Gastroesophageal sphincter (tissue), 4 donors: Measurements from ENCODE around the gene KLF5. TPM values are rescaled to one million over a fixed set of nuclear protein-coding genes. Genes with fewer than 3 reads are reported as not detected.

Experiments used
- ATAC-seq: fragments of 150-250 bp; one replicate; pipeline ENCODE4 v1.9.1; 2016; ENCODE audit warnings: mild to moderate bottlenecking, moderate library complexity
- H3K27ac ChIP-seq, 4 donors: fragments of 200-600 bp; sonication (generic) in 3 of 4; 1 replicate in 3 of 4; 2 replicates in 1 of 4; pipeline ENCODE4 v1.5.1; 2016 to 2019
- H3K27me3 ChIP-seq: fragments of 200-600 bp; sonication (generic); one replicate; pipeline ENCODE4 v1.5.1; 2019
- H3K36me3 ChIP-seq, 2 donors: fragments of 200-600 bp; sonication (generic); one replicate each; pipeline ENCODE4 v1.5.1; 2019; ENCODE audit warnings: control low read depth in 1 of 2
- H3K4me1 ChIP-seq, 3 donors: fragments of 200-600 bp; sonication (generic); 1 replicate in 2 of 3; 2 replicates in 1 of 3; pipeline ENCODE4 v1.5.1; 2016 to 2019; ENCODE audit warnings: control low read depth in 2 of 3
- H3K4me3 ChIP-seq, 2 donors: fragments of 200-600 bp; sonication (generic); one replicate each; pipeline ENCODE4 v1.5.1; 2019; ENCODE audit warnings: mild to moderate bottlenecking in 1 of 2, moderate library complexity in 1 of 2
- H3K9me3 ChIP-seq, 3 donors: fragments of 200-600 bp; sonication (generic); one replicate each; pipeline ENCODE4 v1.5.1; 2017 to 2019; ENCODE audit warnings: control low read depth in 2 of 3
- EP300 ChIP-seq: sonication (generic); formaldehyde crosslinking; IDR thresholded peaks from one replicate; pipeline ENCODE4 v1.6.1; 2017; ENCODE audit warnings: antibody characterized with exemption, mild to moderate bottlenecking
- POLR2A ChIP-seq, 2 donors: fragments of 450-650 bp; IDR thresholded peaks; one replicate each; pipeline ENCODE4 v1.6.1; 2017; ENCODE audit warnings: antibody characterized with exemption in 2 of 2, mild to moderate bottlenecking in 2 of 2, moderate library complexity in 1 of 2
- POLR2AphosphoS5 ChIP-seq: sonication (generic); formaldehyde crosslinking; IDR thresholded peaks from one replicate; pipeline ENCODE4 v1.6.1; 2017; ENCODE audit warnings: antibody characterized with exemption
- WGBS, 2 donors: methylation state at CpG; one replicate each; pipeline ENCODE4 v1.1.5; 2018; ENCODE audit warnings: low coverage in 1 of 2; 5-methylcytosine and 5-hydroxymethylcytosine counted together
- total RNA-seq, 4 donors: library from RNA; depleted of rRNA; stranded (reverse); fragments of >200 nt; gene quantifications; one replicate each; pipeline ENCODE4 v1.1.0, GENCODE V29; 2016
- TF ChIP-seq, protein P1 (sequence below), 4 experiments: fragments of 200-600 bp in 2 of 4; fragments of 450-650 bp in 2 of 4; sonication (generic) in 1 of 4; IDR thresholded peaks; one replicate each; pipeline ENCODE4 v1.5.1; 2017 to 2019; ENCODE audit warnings: antibody characterized with exemption in 4 of 4, mild to moderate bottlenecking in 2 of 4, moderate library complexity in 2 of 4

Gene KLF5
- total RNA-seq, 4 donors from 2014 or later, result 2.5 to 22.7 (median 4.9) TPM

DNA sequence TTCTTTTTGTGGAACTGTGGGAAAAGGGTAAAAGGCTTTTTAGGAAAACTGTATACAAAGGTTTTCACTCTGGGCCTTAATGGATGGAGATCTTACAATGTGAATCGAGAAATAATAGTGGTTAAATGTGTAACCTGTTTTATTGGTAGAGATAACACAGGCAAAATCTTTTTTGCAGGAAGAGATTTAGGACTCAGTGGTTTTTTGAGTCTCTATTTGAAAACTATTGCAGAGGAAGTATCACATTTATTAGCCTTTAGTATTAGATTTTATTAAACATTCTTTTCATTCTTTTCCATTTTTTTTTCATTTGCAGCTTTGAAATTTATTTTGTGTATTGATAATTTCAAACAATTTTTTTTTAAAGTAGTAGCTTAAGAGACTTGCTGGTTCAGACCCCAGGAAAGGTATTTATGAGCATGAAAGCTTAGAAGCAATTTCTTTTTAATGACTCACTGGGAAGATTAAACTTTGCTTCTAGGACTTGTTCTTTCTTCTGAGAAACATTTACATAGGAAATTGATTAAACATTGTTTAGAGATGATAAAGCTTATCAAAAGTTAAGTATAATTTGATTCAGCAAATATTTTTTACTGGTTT lies 10.5 kb downstream of the KLF5 start:
- Histone ChIP-seq H3K4me1 (no peaks in the 10 kb centered on the region), H3K4me3 (no peak overlapping the region), H3K27ac (no peak overlapping the region), H3K27me3 (no peaks in the 10 kb centered on the region), H3K9me3 (no peaks in the 10 kb centered on the region), H3K36me3 (no peaks in the 10 kb centered on the region)
- 60 to 76% methylated on average over 1 of the region's 1 CpG for WGBS, 2 donors
- no peak for ATAC-seq
- TF ChIP-seq, protein P1, sequence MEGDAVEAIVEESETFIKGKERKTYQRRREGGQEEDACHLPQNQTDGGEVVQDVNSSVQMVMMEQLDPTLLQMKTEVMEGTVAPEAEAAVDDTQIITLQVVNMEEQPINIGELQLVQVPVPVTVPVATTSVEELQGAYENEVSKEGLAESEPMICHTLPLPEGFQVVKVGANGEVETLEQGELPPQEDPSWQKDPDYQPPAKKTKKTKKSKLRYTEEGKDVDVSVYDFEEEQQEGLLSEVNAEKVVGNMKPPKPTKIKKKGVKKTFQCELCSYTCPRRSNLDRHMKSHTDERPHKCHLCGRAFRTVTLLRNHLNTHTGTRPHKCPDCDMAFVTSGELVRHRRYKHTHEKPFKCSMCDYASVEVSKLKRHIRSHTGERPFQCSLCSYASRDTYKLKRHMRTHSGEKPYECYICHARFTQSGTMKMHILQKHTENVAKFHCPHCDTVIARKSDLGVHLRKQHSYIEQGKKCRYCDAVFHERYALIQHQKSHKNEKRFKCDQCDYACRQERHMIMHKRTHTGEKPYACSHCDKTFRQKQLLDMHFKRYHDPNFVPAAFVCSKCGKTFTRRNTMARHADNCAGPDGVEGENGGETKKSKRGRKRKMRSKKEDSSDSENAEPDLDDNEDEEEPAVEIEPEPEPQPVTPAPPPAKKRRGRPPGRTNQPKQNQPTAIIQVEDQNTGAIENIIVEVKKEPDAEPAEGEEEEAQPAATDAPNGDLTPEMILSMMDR (IDR thresholded peaks at IDR 0.05), result no peak
- TF ChIP-seq POLR2A (IDR thresholded peaks at IDR 0.05) (no peak), POLR2AphosphoS5 (no peak), EP300 (no peak)

DNA sequence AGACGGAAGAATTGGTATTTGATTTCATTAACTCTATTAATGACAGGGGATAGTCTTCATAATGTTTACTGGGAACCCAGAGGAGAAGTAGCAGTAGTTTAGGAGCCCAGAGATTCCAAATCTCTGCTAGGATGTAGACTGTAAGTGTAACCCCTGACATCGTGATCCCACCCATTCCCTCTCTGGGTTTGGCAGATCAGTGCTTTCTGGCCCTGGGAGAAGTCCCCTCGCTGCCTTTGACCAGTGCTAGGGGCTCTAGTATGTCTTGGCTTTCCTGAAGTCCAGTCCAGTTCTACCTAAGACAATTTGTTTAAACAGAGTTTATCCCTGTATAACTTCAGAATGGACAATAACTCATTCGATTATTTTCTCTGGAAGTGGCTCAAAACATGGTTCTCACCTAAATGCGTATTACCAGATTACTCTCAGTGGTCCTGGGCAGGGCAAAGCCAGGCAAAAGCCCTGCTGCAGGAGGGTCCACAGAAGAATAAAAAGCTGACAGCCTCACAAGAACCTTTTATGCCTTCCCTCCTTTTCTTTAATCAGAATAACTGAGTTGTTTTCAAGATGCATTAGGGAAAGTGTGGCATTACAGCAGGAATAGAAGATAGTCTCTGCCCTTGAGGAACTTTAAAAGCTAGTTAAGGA lies 11.8 kb downstream of the KLF5 start:
- TF ChIP-seq, protein P1 (IDR thresholded peaks at IDR 0.05), result no peak
- TF ChIP-seq POLR2A (IDR thresholded peaks at IDR 0.05), result no peak
- no peak for TF ChIP-seq POLR2AphosphoS5
- no peak for TF ChIP-seq EP300
- H3K4me3 ChIP-seq, result no peak overlapping the region
- no peaks in the 10 kb centered on the region for H3K36me3 ChIP-seq
- no peaks in the 10 kb centered on the region for H3K4me1 ChIP-seq
- no peaks in the 10 kb centered on the region for H3K9me3 ChIP-seq
- ATAC-seq, result no peak
- H3K27ac ChIP-seq, result no peak overlapping the region
- no peaks in the 10 kb centered on the region for H3K27me3 ChIP-seq
- WGBS, 2 donors, result 87 to 92% methylated on average over 4 to 5 of the region's 5 CpGs

DNA sequence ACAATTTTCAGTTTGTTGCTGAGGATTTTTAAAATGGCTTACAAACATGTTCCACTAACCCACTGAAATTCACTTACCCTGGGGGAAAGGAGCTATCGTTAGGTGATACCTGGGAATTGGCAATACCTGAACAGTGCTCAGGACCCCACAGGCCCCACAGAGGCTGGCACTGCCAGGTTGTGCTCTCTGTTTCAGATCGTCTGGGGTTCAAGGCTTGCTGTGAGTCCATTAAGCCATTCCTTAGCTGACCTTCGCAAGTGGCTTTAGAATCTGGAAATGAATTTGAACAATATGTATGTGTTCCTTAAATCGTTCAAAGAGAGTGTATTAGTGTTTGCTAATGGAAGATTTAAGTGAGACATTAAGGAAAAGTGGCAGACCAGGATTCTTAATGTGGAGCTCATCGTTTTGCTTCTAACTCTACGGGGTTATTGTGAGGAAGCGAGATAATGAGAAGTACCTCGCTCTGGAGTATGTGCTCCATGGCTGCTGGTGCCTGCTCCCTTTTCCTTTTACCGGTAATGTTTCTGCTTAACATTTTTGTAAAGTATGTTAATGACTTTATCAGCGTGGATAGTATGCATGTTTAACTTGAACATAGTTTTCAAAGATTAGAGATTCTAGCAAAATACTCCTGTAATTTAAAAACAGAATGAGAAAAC lies 13.6 kb downstream of the KLF5 start:
- Histone ChIP-seq H3K4me3 (no peak overlapping the region), H3K27me3 (no peaks in the 10 kb centered on the region), H3K9me3 (no peaks in the 10 kb centered on the region), H3K27ac (no peak overlapping the region), H3K4me1 (no peaks in the 10 kb centered on the region), H3K36me3 (peaks cover 0 to 6% of the 10 kb centered on the region in 2 donors)
- WGBS, 2 donors, result 50 to 84% methylated on average over 9 of the region's 10 CpGs
- TF ChIP-seq POLR2AphosphoS5 (no peak), POLR2A (IDR thresholded peaks at IDR 0.05) (no peak), EP300 (no peak)
- TF ChIP-seq, protein P1 (IDR thresholded peaks at IDR 0.05), result no peak
- no peak for ATAC-seq

DNA sequence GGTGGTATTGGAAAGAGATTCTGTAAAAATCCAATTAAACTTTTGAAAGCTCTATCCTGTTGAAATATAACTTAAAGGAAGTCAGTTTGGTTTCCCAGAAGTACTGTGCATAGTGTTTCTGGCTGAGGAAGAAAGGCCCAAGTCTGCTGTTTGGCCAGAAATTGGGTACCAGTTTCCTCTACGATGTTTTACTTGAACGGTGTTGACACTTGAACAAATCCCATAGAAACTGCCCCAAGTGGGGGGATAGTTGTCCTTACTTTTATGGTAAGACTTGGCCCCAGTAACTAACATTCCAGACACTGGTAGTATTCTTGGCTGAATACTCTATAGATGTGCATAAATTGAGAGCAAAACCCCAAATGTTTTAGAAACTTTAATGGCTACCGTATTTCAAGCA lies 14.2 kb downstream of the KLF5 start:
- Histone ChIP-seq H3K4me3 (no peak overlapping the region), H3K27ac (peak overlapping the region in 1 of 4 donors; percentile 9), H3K4me1 (no peaks in the 10 kb centered on the region), H3K27me3 (no peaks in the 10 kb centered on the region), H3K36me3 (peaks cover 0 to 6% of the 10 kb centered on the region in 2 donors), H3K9me3 (no peaks in the 10 kb centered on the region)
- ATAC-seq, result no peak
- no peak for TF ChIP-seq POLR2AphosphoS5
- TF ChIP-seq, protein P1 (IDR thresholded peaks at IDR 0.05), result no peak
- TF ChIP-seq POLR2A (IDR thresholded peaks at IDR 0.05), result no peak
- TF ChIP-seq EP300, result no peak
- WGBS, 2 donors, result 47 to 71% methylated on average over 3 of the region's 3 CpGs
